Liver (tissue), 9 donors: ENCODE measurements around the gene PARD3B. TPM values are rescaled to one million over a fixed set of nuclear protein-coding genes. Genes with fewer than 3 reads are reported as not detected.

Experiments used
- DNase-seq: peaks from one replicate; pipeline ENCODE4 v3.0.0-alpha.2; 2017; ENCODE audit warnings: low spot score
- H3K27ac ChIP-seq, 2 donors: one replicate each; pipeline ENCODE4 v1.7.0; 2013; ENCODE audit warnings: inconsistent platforms in 2 of 2, low read length in 2 of 2, control low read depth in 1 of 2, low read depth in 1 of 2, mild to moderate bottlenecking in 1 of 2
- H3K27me3 ChIP-seq, 4 donors: one replicate each; pipeline versions ENCODE4 v1.6.1 to v1.7.0; 2013; ENCODE audit warnings: low read length in 3 of 4, inconsistent platforms in 1 of 4, mild to moderate bottlenecking in 1 of 4, moderate library complexity in 1 of 4; ENCODE audit not compliant: control insufficient read depth in 4 of 4, insufficient read depth in 4 of 4
- H3K36me3 ChIP-seq, 4 donors: one replicate each; pipeline versions ENCODE4 v1.6.1 to v1.7.0; 2013; ENCODE audit warnings: low read length in 3 of 4, mild to moderate bottlenecking in 3 of 4, low read depth in 1 of 4, moderate library complexity in 1 of 4; ENCODE audit not compliant: control insufficient read depth in 4 of 4, insufficient read depth in 3 of 4
- H3K4me1 ChIP-seq, 4 donors: one replicate each; pipeline versions ENCODE4 v1.6.1 to v1.7.0; 2013; ENCODE audit warnings: low read length in 3 of 4, mild to moderate bottlenecking in 3 of 4, moderate library complexity in 1 of 4; ENCODE audit not compliant: control insufficient read depth in 4 of 4, insufficient read depth in 4 of 4
- H3K4me3 ChIP-seq, 3 donors: one replicate each; pipeline versions ENCODE4 v1.6.1 to v1.7.0; 2013; ENCODE audit warnings: low read length in 3 of 3, control low read depth in 1 of 3, low read depth in 1 of 3, mild to moderate bottlenecking in 1 of 3
- H3K9ac ChIP-seq, 2 donors: one replicate each; pipeline ENCODE4 v1.7.0; 2013; ENCODE audit warnings: low read length in 2 of 2, mild to moderate bottlenecking in 2 of 2, moderate library complexity in 2 of 2, control low read depth in 1 of 2, low read depth in 1 of 2
- H3K9me3 ChIP-seq, 4 donors: one replicate each; pipeline versions ENCODE4 v1.6.1 to v1.7.0; 2013; ENCODE audit warnings: low read length in 3 of 4; ENCODE audit not compliant: control insufficient read depth in 4 of 4
- ATF3 ChIP-seq: IDR thresholded peaks from 2 replicates; pipeline ENCODE4 v1.6.1; 2016; ENCODE audit warnings: antibody characterized with exemption
- CTCF ChIP-seq: fragments of 150-350 bp; IDR thresholded peaks from 2 replicates; pipeline ENCODE4 v1.5.1; 2017; ENCODE audit warnings: improper control_type of control experiment, low read depth, low read length; ENCODE audit not compliant: missing input control
- EGR1 ChIP-seq, 2 donors: IDR thresholded peaks; 2 replicates each; pipeline ENCODE4 v1.6.1; 2016 to 2018; ENCODE audit warnings: antibody characterized with exemption in 2 of 2, low read depth in 2 of 2
- FOXA1 ChIP-seq: IDR thresholded peaks from 2 replicates; pipeline ENCODE4 v1.6.1; 2016; ENCODE audit warnings: antibody characterized with exemption
- FOXA2 ChIP-seq: IDR thresholded peaks from 2 replicates; pipeline ENCODE4 v1.6.1; 2016; ENCODE audit warnings: antibody characterized with exemption
- GABPA ChIP-seq, 2 donors: IDR thresholded peaks in 1 of 2; conservative IDR thresholded peaks in 1 of 2; 2 replicates each; pipeline ENCODE4 v1.6.1; 2016; ENCODE audit warnings: antibody characterized with exemption in 2 of 2, mild to moderate bottlenecking in 1 of 2, moderate library complexity in 1 of 2
- HNF4A ChIP-seq, 2 donors: conservative IDR thresholded peaks; 2 replicates each; pipeline ENCODE4 v1.6.1; 2016; ENCODE audit warnings: antibody characterized with exemption in 2 of 2, mild to moderate bottlenecking in 2 of 2
- HNF4G ChIP-seq: IDR thresholded peaks from 2 replicates; pipeline ENCODE4 v1.6.1; 2016; ENCODE audit warnings: antibody characterized with exemption
- JUND ChIP-seq, 2 donors: IDR thresholded peaks; 2 replicates each; pipeline ENCODE4 v1.6.1; 2016; ENCODE audit warnings: antibody characterized with exemption in 2 of 2
- MAX ChIP-seq: IDR thresholded peaks from 2 replicates; pipeline ENCODE4 v1.6.1; 2016; ENCODE audit warnings: antibody characterized with exemption
- NR2F2 ChIP-seq: IDR thresholded peaks from 2 replicates; pipeline ENCODE4 v1.6.1; 2016; ENCODE audit warnings: antibody characterized with exemption
- RAD21 ChIP-seq, 2 donors: IDR thresholded peaks; 2 replicates each; pipeline ENCODE4 v1.6.1; 2016; ENCODE audit warnings: antibody characterized with exemption in 2 of 2, mild to moderate bottlenecking in 2 of 2
- REST ChIP-seq: IDR thresholded peaks from 2 replicates; pipeline ENCODE4 v1.6.1; 2016; ENCODE audit warnings: antibody characterized with exemption, mild to moderate bottlenecking
- TAF1 ChIP-seq: conservative IDR thresholded peaks from 2 replicates; pipeline ENCODE4 v1.6.1; 2016; ENCODE audit warnings: antibody characterized with exemption, mild to moderate bottlenecking
- YY1 ChIP-seq: IDR thresholded peaks from 2 replicates; pipeline ENCODE4 v1.6.1; 2016; ENCODE audit warnings: antibody characterized with exemption, mild to moderate bottlenecking
- ZBTB33 ChIP-seq: IDR thresholded peaks from 2 replicates; pipeline ENCODE4 v1.6.1; 2016; ENCODE audit warnings: antibody characterized with exemption
- WGBS: extraction: QIAGEN DNeasy Blood & Tissue Kit; methylation state at CpG from one replicate; pipeline ENCODE4 v1.1.7; 2013; 5-methylcytosine and 5-hydroxymethylcytosine counted together
- polyA plus RNA-seq, 2 donors: library from polyadenylated mRNA; stranded (reverse) in 1 of 2; unstranded in 1 of 2; fragments of 200-250 nt in 1 of 2; fragments of >200 nt in 1 of 2; fragmentation: Nextera tagmentation in 1 of 2; extraction: Ambion mirVana in 1 of 2; gene quantifications; one replicate each; pipeline versions ENCODE4 v1.2.1 to v1.2.3, GENCODE V29; 2013 to 2015
- total RNA-seq, 2 donors: library from RNA; depleted of rRNA; stranded (reverse); fragments of >200 nt; gene quantifications; one replicate each; pipeline ENCODE4 v1.2.3, GENCODE V29; 2014
- donor health status: healthy.
- donor health status: healthy.
- donor health status: healthy.
- donor health status: healthy.
- donor health status: healthy.

The PARD3B gene
- total and polyA plus RNA-seq, 4 donors: 1.1 to 10.3 (median 3.7) TPM

GRCh38 chr2:204898928-204899640 lies 353.8 kb downstream of the PARD3B start:
- TF ChIP-seq TAF1 (no peak), ZBTB33 (no peak), RAD21 (IDR thresholded peaks at IDR 0.05) (no peak), NR2F2 (no peak), HNF4A (conservative IDR thresholded peaks at IDR 0.05) (no peak), ATF3 (no peak)
- H3K4me3 ChIP-seq: no peak overlapping the region
- no peak for DNase-seq
- no peaks in the 10 kb centered on the region for H3K36me3 ChIP-seq
- H3K27me3 ChIP-seq: no peaks in the 10 kb centered on the region
- no peak overlapping the region for H3K9ac ChIP-seq
- H3K4me1 ChIP-seq: no peaks in the 10 kb centered on the region
- no peaks in the 10 kb centered on the region for H3K9me3 ChIP-seq
- H3K27ac ChIP-seq: no peak overlapping the region
- WGBS: 98% methylated on average over 4 of the region's 4 CpGs

GRCh38 chr2:204899983-204900382 lies 354.7 kb downstream of the PARD3B start:
- no peak for DNase-seq
- Histone ChIP-seq H3K27ac (no peak overlapping the region), H3K4me3 (no peak overlapping the region), H3K36me3 (no peaks in the 10 kb centered on the region), H3K9me3 (no peaks in the 10 kb centered on the region), H3K4me1 (no peaks in the 10 kb centered on the region), H3K9ac (no peak overlapping the region), H3K27me3 (no peaks in the 10 kb centered on the region)
- WGBS: 87% methylated on average over 2 of the region's 2 CpGs
- no peak for TF ChIP-seq FOXA2
- TF ChIP-seq RAD21 (IDR thresholded peaks at IDR 0.05): no peak
- TF ChIP-seq EGR1 (IDR thresholded peaks at IDR 0.05; ENCODE audit: low read depth in 2 of 2): no peak
- no peak for TF ChIP-seq FOXA1
- TF ChIP-seq MAX: no peak
- no peak for TF ChIP-seq ATF3
- no peak for TF ChIP-seq NR2F2
- no peak for TF ChIP-seq GABPA (IDR thresholded peaks at IDR 0.05 in 1 of 2, conservative IDR thresholded peaks at IDR 0.05 in 1 of 2)
- no peak for TF ChIP-seq HNF4G
- TF ChIP-seq CTCF: no peak
- TF ChIP-seq JUND (IDR thresholded peaks at IDR 0.05): no peak
- no peak for TF ChIP-seq REST
- no peak for TF ChIP-seq YY1
- no peak for TF ChIP-seq TAF1
- no peak for TF ChIP-seq ZBTB33
- TF ChIP-seq HNF4A (conservative IDR thresholded peaks at IDR 0.05): no peak
